ENCODE results near the gene KLF11.
A peak's percentile ranks its signal among the peaks of the same experiment; 100 is the strongest.

KLF11 gene

GRCh38 chr2:10042301-10043161 is 819 bp upstream of the KLF11 start:
- H3K27ac ChIP-seq, result 0 out of 2 replicates have a peak overlapping the region, but pooled peaks have one; percentile 29
- no peak for TF ChIP-seq ZFX (IDR thresholded peaks at IDR 0.05; ENCODE audit: borderline replicate concordance)
- TF ChIP-seq, protein P1, sequence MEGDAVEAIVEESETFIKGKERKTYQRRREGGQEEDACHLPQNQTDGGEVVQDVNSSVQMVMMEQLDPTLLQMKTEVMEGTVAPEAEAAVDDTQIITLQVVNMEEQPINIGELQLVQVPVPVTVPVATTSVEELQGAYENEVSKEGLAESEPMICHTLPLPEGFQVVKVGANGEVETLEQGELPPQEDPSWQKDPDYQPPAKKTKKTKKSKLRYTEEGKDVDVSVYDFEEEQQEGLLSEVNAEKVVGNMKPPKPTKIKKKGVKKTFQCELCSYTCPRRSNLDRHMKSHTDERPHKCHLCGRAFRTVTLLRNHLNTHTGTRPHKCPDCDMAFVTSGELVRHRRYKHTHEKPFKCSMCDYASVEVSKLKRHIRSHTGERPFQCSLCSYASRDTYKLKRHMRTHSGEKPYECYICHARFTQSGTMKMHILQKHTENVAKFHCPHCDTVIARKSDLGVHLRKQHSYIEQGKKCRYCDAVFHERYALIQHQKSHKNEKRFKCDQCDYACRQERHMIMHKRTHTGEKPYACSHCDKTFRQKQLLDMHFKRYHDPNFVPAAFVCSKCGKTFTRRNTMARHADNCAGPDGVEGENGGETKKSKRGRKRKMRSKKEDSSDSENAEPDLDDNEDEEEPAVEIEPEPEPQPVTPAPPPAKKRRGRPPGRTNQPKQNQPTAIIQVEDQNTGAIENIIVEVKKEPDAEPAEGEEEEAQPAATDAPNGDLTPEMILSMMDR (IDR thresholded peaks at IDR 0.05), result peak; percentile 11; the same call in 1 of the 2 replicates

- peak overlapping the region; percentile 97 for H3K27ac ChIP-seq
- TF ChIP-seq, protein P1 (IDR thresholded peaks at IDR 0.05), result no peak
- TF ChIP-seq ZFX (IDR thresholded peaks at IDR 0.05; ENCODE audit: borderline replicate concordance), result no peak
Measured at GRCh38 chr2:10043906-10044601, 704 bp downstream of the KLF11 start.

- no peak for TF ChIP-seq ZFX (IDR thresholded peaks at IDR 0.05; ENCODE audit: borderline replicate concordance)
- TF ChIP-seq, protein P1 (IDR thresholded peaks at IDR 0.05), result no peak
Measured at GRCh38 chr2:10045561-10046355, 2.4 kb downstream of the KLF11 start.

DNA sequence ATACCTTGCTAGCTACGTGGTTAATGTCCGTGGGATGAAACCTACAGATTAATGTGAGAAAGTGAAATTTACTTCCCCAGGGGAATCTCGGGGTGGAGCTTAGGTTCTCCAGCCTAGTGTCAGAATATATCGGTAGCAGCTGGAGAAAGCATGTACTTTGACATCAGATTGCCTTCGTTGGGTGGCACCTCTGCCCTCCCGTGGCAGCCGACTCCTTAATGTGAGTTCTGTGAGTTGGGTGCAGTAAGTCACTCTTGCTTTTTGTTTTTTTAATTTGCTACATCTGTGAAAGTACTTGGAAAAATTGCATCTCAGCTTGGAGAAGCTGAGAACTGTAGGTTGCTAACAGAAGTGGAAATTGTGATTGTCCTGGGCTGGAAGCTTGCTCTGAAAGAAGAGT is 3.6 kb downstream of the KLF11 start:
- TF ChIP-seq, protein P1 (IDR thresholded peaks at IDR 0.05), result no peak
- no peak for TF ChIP-seq ZFX (IDR thresholded peaks at IDR 0.05; ENCODE audit: borderline replicate concordance)
- no peak overlapping the region; the same call in 1 of the 2 replicates for H3K27ac ChIP-seq

More at GRCh38 chr2:10045561-10046355, 2.4 kb downstream of the KLF11 start:
- H3K27ac ChIP-seq, result peak overlapping the region; percentile 97

DNA sequence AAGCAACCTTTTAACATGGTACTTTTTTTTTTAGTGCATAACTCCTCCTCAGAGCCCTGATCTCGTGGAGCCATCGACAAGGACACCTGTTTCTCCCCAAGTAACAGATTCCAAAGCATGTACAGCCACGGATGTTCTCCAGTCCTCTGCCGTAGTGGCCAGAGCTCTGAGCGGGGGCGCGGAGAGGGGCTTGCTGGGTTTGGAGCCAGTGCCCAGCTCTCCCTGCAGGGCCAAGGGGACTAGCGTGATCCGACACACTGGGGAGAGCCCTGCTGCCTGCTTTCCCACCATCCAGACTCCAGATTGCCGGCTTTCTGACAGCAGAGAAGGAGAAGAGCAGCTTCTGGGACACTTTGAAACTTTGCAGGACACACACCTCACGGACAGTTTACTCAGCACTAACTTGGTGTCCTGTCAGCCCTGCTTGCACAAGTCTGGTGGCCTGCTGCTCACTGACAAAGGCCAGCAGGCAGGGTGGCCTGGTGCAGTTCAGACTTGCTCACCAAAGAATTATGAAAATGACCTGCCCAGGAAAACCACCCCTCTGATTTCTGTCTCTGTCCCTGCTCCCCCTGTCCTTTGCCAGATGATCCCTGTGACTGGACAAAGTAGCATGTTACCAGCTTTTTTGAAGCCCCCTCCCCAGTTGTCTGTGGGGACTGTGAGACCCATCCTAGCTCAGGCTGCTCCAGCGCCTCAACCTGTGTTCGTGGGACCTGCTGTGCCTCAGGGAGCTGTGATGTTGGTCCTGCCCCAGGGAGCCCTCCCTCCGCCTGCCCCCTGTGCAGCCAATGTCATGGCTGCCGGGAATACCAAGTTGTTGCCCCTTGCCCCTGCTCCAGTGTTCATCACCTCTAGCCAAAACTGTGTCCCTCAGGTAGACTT is 4.5 kb downstream of the KLF11 start:
- H3K27ac ChIP-seq, result no peak overlapping the region
- TF ChIP-seq, protein P1 (IDR thresholded peaks at IDR 0.05), result no peak
- TF ChIP-seq ZFX (IDR thresholded peaks at IDR 0.05; ENCODE audit: borderline replicate concordance), result no peak

DNA sequence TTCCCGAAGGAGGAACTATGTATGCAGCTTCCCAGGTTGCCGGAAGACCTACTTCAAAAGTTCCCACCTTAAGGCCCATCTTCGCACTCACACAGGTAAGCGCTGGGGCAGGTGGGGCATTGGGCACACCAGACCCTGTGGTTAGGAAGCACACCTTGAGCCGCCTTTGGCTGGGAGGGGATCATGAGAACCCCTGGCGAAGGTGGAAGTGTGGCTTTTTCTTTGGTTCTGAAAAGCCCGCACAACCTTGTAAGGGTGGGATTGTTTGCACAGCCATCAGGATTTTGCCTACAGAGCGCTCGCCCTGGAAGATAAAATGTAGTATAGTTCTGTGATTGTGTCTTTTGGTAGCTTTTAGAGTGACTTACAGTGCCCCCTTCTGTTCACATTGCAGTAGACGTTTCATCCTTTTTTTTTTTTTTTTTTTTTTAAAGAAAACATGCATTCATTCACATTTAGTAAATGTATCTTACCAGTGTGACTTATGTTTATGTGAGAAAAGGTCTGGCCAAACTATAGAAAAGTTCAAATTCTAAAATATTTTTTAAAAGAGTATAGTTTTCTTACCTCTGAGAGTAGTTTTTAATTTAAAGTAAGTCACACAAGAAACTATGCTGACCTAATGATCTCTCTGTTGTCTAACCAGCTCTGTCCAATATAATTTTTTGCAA is 5.3 kb downstream of the KLF11 start:
- TF ChIP-seq, protein P1 (IDR thresholded peaks at IDR 0.05), result peak; percentile 76
- no peak for TF ChIP-seq ZFX (IDR thresholded peaks at IDR 0.05; ENCODE audit: borderline replicate concordance)
- no peak overlapping the region for H3K27ac ChIP-seq
